Measurements from ENCODE around the gene SEZ6L. TPM values are rescaled to one million over a fixed set of nuclear protein-coding genes. Genes with fewer than 3 reads are reported as not detected.

The SEZ6L gene
- total and polyA plus RNA-seq, 9 donors = 0.10 to 0.32 (median 0.15) TPM; not detected in 3

- 49 to 64% (median 51%) methylated on average over 4 of the region's 4 CpGs for WGBS, 3 donors
- TF ChIP-seq POLR2A (IDR thresholded peaks at IDR 0.05) (no peak), EP300 (IDR thresholded peaks at IDR 0.05) (no peak), CTCF (IDR thresholded peaks at IDR 0.05) (no peak)
- no peaks in the 10 kb centered on the region for H3K27me3 ChIP-seq
- no peaks in the 10 kb centered on the region for H3K4me1 ChIP-seq (ENCODE audit: insufficient read depth)
- no peaks in the 10 kb centered on the region for H3K36me3 ChIP-seq
- H3K4me3 ChIP-seq = no peak overlapping the region
- DNase-seq = no peak
- H3K27ac ChIP-seq = no peak overlapping the region
- H3K9me3 ChIP-seq = no peaks in the 10 kb centered on the region
- intact Hi-C loops (cut with DNase I) = no loop called here
Observed at GRCh38 chr22:26302726-26303125, 133.5 kb downstream of the SEZ6L start.

GRCh38 chr22:26303475-26303874 is 134.2 kb downstream of the SEZ6L start:
- no peak for DNase-seq
- 43 to 57% (median 46%) methylated on average over 4 of the region's 4 CpGs for WGBS, 3 donors
- Histone ChIP-seq H3K4me1 (ENCODE audit: insufficient read depth) (no peaks in the 10 kb centered on the region), H3K36me3 (no peaks in the 10 kb centered on the region), H3K4me3 (no peak overlapping the region), H3K27me3 (no peaks in the 10 kb centered on the region), H3K27ac (no peak overlapping the region), H3K9me3 (no peaks in the 10 kb centered on the region)
- TF ChIP-seq POLR2A (IDR thresholded peaks at IDR 0.05) (no peak), CTCF (IDR thresholded peaks at IDR 0.05) (no peak), EP300 (IDR thresholded peaks at IDR 0.05) (no peak)
- intact Hi-C loops (cut with DNase I) = no loop called here

- no peak overlapping the region for H3K4me3 ChIP-seq
- H3K9me3 ChIP-seq = no peaks in the 10 kb centered on the region
- intact Hi-C loops (cut with DNase I) = no loop called here
- H3K27ac ChIP-seq = no peak overlapping the region
- no peak for DNase-seq
- H3K36me3 ChIP-seq = no peaks in the 10 kb centered on the region
- no peaks in the 10 kb centered on the region for H3K4me1 ChIP-seq (ENCODE audit: insufficient read depth)
- no peaks in the 10 kb centered on the region for H3K27me3 ChIP-seq
- TF ChIP-seq EP300 (IDR thresholded peaks at IDR 0.05) (no peak), POLR2A (IDR thresholded peaks at IDR 0.05) (no peak), CTCF (IDR thresholded peaks at IDR 0.05) (no peak)
- 73 to 76% (median 76%) methylated on average over 3 of the region's 3 CpGs for WGBS, 3 donors
Observed at GRCh38 chr22:26304730-26305129, 135.5 kb downstream of the SEZ6L start.

GRCh38 chr22:26308467-26308866 is 139.2 kb downstream of the SEZ6L start:
- Histone ChIP-seq H3K27me3 (no peaks in the 10 kb centered on the region), H3K27ac (no peak overlapping the region), H3K4me1 (ENCODE audit: insufficient read depth) (no peaks in the 10 kb centered on the region), H3K9me3 (no peaks in the 10 kb centered on the region), H3K36me3 (no peaks in the 10 kb centered on the region), H3K4me3 (no peak overlapping the region)
- TF ChIP-seq CTCF (IDR thresholded peaks at IDR 0.05) (no peak), EP300 (IDR thresholded peaks at IDR 0.05) (no peak), POLR2A (IDR thresholded peaks at IDR 0.05) (no peak)
- DNase-seq = no peak
- intact Hi-C loops (cut with DNase I) = no loop called here
- WGBS, 3 donors = 65 to 78% (median 70%) methylated on average over 3 of the region's 3 CpGs

GRCh38 chr22:26310616-26311015 is 141.4 kb downstream of the SEZ6L start:
- H3K9me3 ChIP-seq = no peaks in the 10 kb centered on the region
- H3K4me1 ChIP-seq (ENCODE audit: insufficient read depth) = no peaks in the 10 kb centered on the region
- no peaks in the 10 kb centered on the region for H3K36me3 ChIP-seq
- H3K27ac ChIP-seq = no peak overlapping the region
- 90 to 91% (median 91%) methylated on average over 13 of the region's 13 CpGs for WGBS, 3 donors
- TF ChIP-seq CTCF (IDR thresholded peaks at IDR 0.05) (no peak), EP300 (IDR thresholded peaks at IDR 0.05) (no peak), POLR2A (IDR thresholded peaks at IDR 0.05) (no peak)
- intact Hi-C loops (cut with DNase I) = no loop called here
- no peaks in the 10 kb centered on the region for H3K27me3 ChIP-seq
- H3K4me3 ChIP-seq = no peak overlapping the region
- DNase-seq = no peak

Measured in ovary (tissue), 9 donors.